Ishikawa (cell line): ENCODE data around the gene ARID5A.

ENCODE experiments used
- CEBPB ChIP-seq: IDR thresholded peaks from 2 replicates; pipeline ENCODE4 v1.6.1; 2012
- CREB1 ChIP-seq: IDR thresholded peaks from 2 replicates; pipeline ENCODE4 v1.6.1; 2012; ENCODE audit warnings: low read depth
- EGR1 ChIP-seq: IDR thresholded peaks from 2 replicates; pipeline ENCODE4 v1.6.1; 2012
- EP300 ChIP-seq: IDR thresholded peaks from 2 replicates; pipeline ENCODE4 v1.6.1; 2012; ENCODE audit warnings: borderline replicate concordance
- FOXM1 ChIP-seq: IDR thresholded peaks from 2 replicates; pipeline ENCODE4 v1.6.1; 2012; ENCODE audit warnings: low read depth, borderline replicate concordance
- NFIC ChIP-seq: IDR thresholded peaks from 2 replicates; pipeline ENCODE4 v1.6.1; 2012
- RAD21 ChIP-seq: IDR thresholded peaks from 2 replicates; pipeline ENCODE4 v1.6.1; 2012; ENCODE audit warnings: low read depth
- REST ChIP-seq: IDR thresholded peaks from 2 replicates; pipeline ENCODE4 v1.6.1; 2012; ENCODE audit warnings: low read depth, mild to moderate bottlenecking
- TAF1 ChIP-seq: IDR thresholded peaks from 2 replicates; pipeline ENCODE4 v1.6.1; 2012; ENCODE audit warnings: low read depth, mild to moderate bottlenecking
- TCF12 ChIP-seq: IDR thresholded peaks from 2 replicates; pipeline ENCODE4 v1.6.1; 2012; ENCODE audit warnings: low read depth
- TEAD4 ChIP-seq: IDR thresholded peaks from 2 replicates; pipeline ENCODE4 v1.6.1; 2012
- YY1 ChIP-seq: IDR thresholded peaks from 2 replicates; pipeline ENCODE4 v1.6.1; 2012; ENCODE audit warnings: low read depth
- ZBTB7A ChIP-seq: IDR thresholded peaks from 2 replicates; pipeline ENCODE4 v1.6.1; 2012; ENCODE audit warnings: low read depth
- TF ChIP-seq, protein P1 (sequence below): IDR thresholded peaks from 2 replicates; pipeline ENCODE4 v1.6.1; 2012
- TF ChIP-seq, protein P2 (sequence below): IDR thresholded peaks from 2 replicates; pipeline ENCODE4 v1.6.1; 2012

Gene ARID5A

DNA sequence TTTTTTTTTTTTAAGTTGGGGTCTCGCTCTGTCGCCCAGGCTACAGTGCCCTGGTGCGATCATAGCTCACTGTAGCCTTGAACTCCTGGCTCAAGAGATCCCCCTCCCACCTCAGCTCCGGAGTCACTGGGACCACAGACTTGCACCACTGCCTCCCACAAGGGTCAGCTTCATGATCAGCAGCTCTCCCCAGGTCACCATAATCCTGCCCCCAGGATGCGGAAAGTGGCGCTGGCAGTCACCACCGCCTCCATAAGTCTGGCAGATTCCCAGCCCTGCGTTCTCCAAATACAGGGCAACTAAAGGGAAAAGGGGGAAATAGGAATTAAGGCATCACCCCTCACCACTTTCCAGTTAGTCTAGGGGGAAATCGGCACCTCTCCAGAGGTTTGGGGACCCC lies 5.2 kb upstream of the ARID5A start:
- TF ChIP-seq CREB1 (no peak), REST (no peak), ZBTB7A (no peak), TEAD4 (no peak), NFIC (no peak)
- TF ChIP-seq, protein P1, sequence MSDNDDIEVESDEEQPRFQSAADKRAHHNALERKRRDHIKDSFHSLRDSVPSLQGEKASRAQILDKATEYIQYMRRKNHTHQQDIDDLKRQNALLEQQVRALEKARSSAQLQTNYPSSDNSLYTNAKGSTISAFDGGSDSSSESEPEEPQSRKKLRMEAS = no peak
- TF ChIP-seq, protein P2, sequence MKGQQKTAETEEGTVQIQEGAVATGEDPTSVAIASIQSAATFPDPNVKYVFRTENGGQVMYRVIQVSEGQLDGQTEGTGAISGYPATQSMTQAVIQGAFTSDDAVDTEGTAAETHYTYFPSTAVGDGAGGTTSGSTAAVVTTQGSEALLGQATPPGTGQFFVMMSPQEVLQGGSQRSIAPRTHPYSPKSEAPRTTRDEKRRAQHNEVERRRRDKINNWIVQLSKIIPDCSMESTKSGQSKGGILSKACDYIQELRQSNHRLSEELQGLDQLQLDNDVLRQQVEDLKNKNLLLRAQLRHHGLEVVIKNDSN = no peak

- TF ChIP-seq CREB1 (peak; percentile 68; the same call in 1 of the 2 replicates), EGR1 (no peak), NFIC (peak; percentile 96), TEAD4 (peak; percentile 75), ZBTB7A (peak; percentile 79; the same call in 1 of the 2 replicates), FOXM1 (no peak), CEBPB (0 out of 2 replicates have a peak, but pooled peaks have one; percentile 43), EP300 (peak; percentile 77; the same call in 1 of the 2 replicates), TAF1 (no peak), RAD21 (no peak), YY1 (no peak), REST (no peak), TCF12 (peak; percentile 85)
- TF ChIP-seq, protein P1 = no peak; the same call in none of the 2 replicates
- TF ChIP-seq, protein P2 = no peak
Measured at GRCh38 chr2:96531872-96532505, 4.6 kb upstream of the ARID5A start.

GRCh38 chr2:96532641-96533291 lies 3.8 kb upstream of the ARID5A start:
- TF ChIP-seq TCF12 (no peak), EP300 (no peak)
- TF ChIP-seq, protein P1 = no peak; the same call in 1 of the 2 replicates

GRCh38 chr2:96533292-96534073 lies 3.1 kb upstream of the ARID5A start:
- no peak for TF ChIP-seq EGR1
- no peak for TF ChIP-seq TCF12
- no peak for TF ChIP-seq NFIC
- TF ChIP-seq CEBPB = no peak
- TF ChIP-seq, protein P1 = no peak
- TF ChIP-seq REST = no peak
- no peak for TF ChIP-seq RAD21
- TF ChIP-seq TEAD4 = no peak
- TF ChIP-seq TAF1 = no peak
- no peak for TF ChIP-seq FOXM1
- TF ChIP-seq, protein P2 = no peak
- no peak for TF ChIP-seq YY1
- TF ChIP-seq ZBTB7A = no peak
- TF ChIP-seq CREB1 = no peak
- no peak for TF ChIP-seq EP300
